Loucy (cell line): Measurements from ENCODE around the gene PRTG.
A peak's percentile ranks its signal among the peaks of the same experiment; 100 is the strongest.

Experiments
- H2AFZ ChIP-seq: fragments of 200-600 bp; sonication (generic); 2 replicates; pipeline ENCODE4 v1.6.0; 2016; ENCODE audit warnings: antibody characterized with exemption, mild to moderate bottlenecking, low read length, moderate library complexity
- H3F3A ChIP-seq: fragments of 200-600 bp; 2 replicates; pipeline ENCODE4 v1.6.0; 2016; ENCODE audit warnings: antibody characterized with exemption, low read depth, mild to moderate bottlenecking
- H3K27me3 ChIP-seq: fragments of 200-600 bp; sonication (generic); 2 replicates; pipeline ENCODE4 v1.6.1; 2014; ENCODE audit warnings: low read length, mild to moderate bottlenecking; ENCODE audit not compliant: insufficient read depth, poor library complexity, severe bottlenecking
- H3K36me3 ChIP-seq: fragments of 200-600 bp; sonication (generic); 2 replicates; pipeline ENCODE4 v1.6.1; 2016; ENCODE audit warnings: low read length; ENCODE audit not compliant: insufficient read depth
- H3K4me1 ChIP-seq: fragments of 200-600 bp; sonication (generic); 2 replicates; pipeline ENCODE4 v1.5.1; 2014; ENCODE audit warnings: low read length, mild to moderate bottlenecking; ENCODE audit not compliant: insufficient read depth, poor library complexity, severe bottlenecking
- H3K4me2 ChIP-seq: fragments of 200-600 bp; sonication (generic); 2 replicates; pipeline ENCODE4 v1.6.0; 2014; ENCODE audit warnings: antibody characterized with exemption, low read length, low read depth, mild to moderate bottlenecking; ENCODE audit not compliant: poor library complexity, severe bottlenecking
- H3K4me3 ChIP-seq: fragments of 200-600 bp; sonication (generic); 2 replicates; pipeline ENCODE4 v1.5.1; 2014; ENCODE audit warnings: low read length, mild to moderate bottlenecking, mixed read lengths; ENCODE audit not compliant: poor library complexity, severe bottlenecking
- H3K79me2 ChIP-seq: fragments of 200-600 bp; sonication (generic); 2 replicates; pipeline ENCODE4 v1.6.1; 2014; ENCODE audit warnings: low read length; ENCODE audit not compliant: insufficient read depth
- H3K9ac ChIP-seq: fragments of 200-600 bp; sonication (generic); 2 replicates; pipeline ENCODE4 v1.6.0; 2014; ENCODE audit warnings: mild to moderate bottlenecking, low read depth, low read length, moderate library complexity; ENCODE audit not compliant: poor library complexity, severe bottlenecking
- H3K9me2 ChIP-seq: fragments of 200-600 bp; sonication (generic); replicated peaks from 2 replicates; pipeline ENCODE4 v1.6.1; 2016; ENCODE audit warnings: low read depth, low read length, mixed read lengths
- H3K9me3 ChIP-seq: fragments of 200-600 bp; sonication (generic); 2 replicates; pipeline ENCODE4 v1.6.1; 2014; ENCODE audit warnings: mild to moderate bottlenecking, antibody characterized with exemption, low read length, low read depth; ENCODE audit not compliant: insufficient read depth
- H4K20me1 ChIP-seq: fragments of 200-600 bp; sonication (generic); 2 replicates; pipeline ENCODE4 v1.6.0; 2014; ENCODE audit warnings: antibody characterized with exemption, low read length, mild to moderate bottlenecking; ENCODE audit not compliant: insufficient read depth, poor library complexity, severe bottlenecking
- CTCF ChIP-seq: fragments of 200-600 bp; sonication (generic); conservative IDR thresholded peaks from 2 replicates; pipeline ENCODE4 v1.5.1; 2014; ENCODE audit warnings: mild to moderate bottlenecking, antibody characterized with exemption, low read length
- EZH2phosphoT487 ChIP-seq: fragments of 200-600 bp; IDR thresholded peaks from 2 replicates; pipeline ENCODE4 v1.6.1; 2018; ENCODE audit warnings: antibody characterized with exemption, mild to moderate bottlenecking, moderate library complexity, borderline replicate concordance

The PRTG gene

GRCh38 chr15:55574096-55574495 lies 168.9 kb downstream of the PRTG start:
- H3K4me3 ChIP-seq: no peak overlapping the region

GRCh38 chr15:55573224-55573623 lies 169.7 kb downstream of the PRTG start:
- Histone ChIP-seq H3K9me2 (no peaks in the 10 kb centered on the region), H2AFZ (no peak overlapping the region), H4K20me1 (no peaks in the 10 kb centered on the region), H3K9me3 (peaks cover 3% of the 10 kb centered on the region; the same call in 1 of the 2 replicates), H3K9ac (no peak overlapping the region), H3K4me1 (no peaks in the 10 kb centered on the region), H3K36me3 (no peaks in the 10 kb centered on the region), H3K79me2 (no peaks in the 10 kb centered on the region), H3F3A (no peaks in the 10 kb centered on the region), H3K4me3 (no peak overlapping the region), H3K4me2 (no peak overlapping the region), H3K27me3 (no peaks in the 10 kb centered on the region)
- TF ChIP-seq CTCF: no peak
- no peak for TF ChIP-seq EZH2phosphoT487

More at GRCh38 chr15:55574096-55574495, 168.9 kb downstream of the PRTG start:
- no peaks in the 10 kb centered on the region for H3F3A ChIP-seq
- H3K36me3 ChIP-seq: no peaks in the 10 kb centered on the region
- no peak overlapping the region for H3K9ac ChIP-seq
- no peaks in the 10 kb centered on the region for H3K27me3 ChIP-seq
- no peaks in the 10 kb centered on the region for H3K79me2 ChIP-seq
- no peaks in the 10 kb centered on the region for H3K9me2 ChIP-seq
- peaks cover 3% of the 10 kb centered on the region; the same call in 1 of the 2 replicates for H3K9me3 ChIP-seq
- H4K20me1 ChIP-seq: no peaks in the 10 kb centered on the region
- no peak for TF ChIP-seq CTCF
- TF ChIP-seq EZH2phosphoT487: no peak
- H2AFZ ChIP-seq: no peak overlapping the region
- H3K4me1 ChIP-seq: no peaks in the 10 kb centered on the region
- no peak overlapping the region for H3K4me2 ChIP-seq

GRCh38 chr15:55564347-55565145 lies 178.4 kb downstream of the PRTG start:
- H3K79me2 ChIP-seq: no peaks in the 10 kb centered on the region
- H3K9me3 ChIP-seq: no peaks in the 10 kb centered on the region; the same call in 1 of the 2 replicates
- no peaks in the 10 kb centered on the region for H3F3A ChIP-seq
- H3K36me3 ChIP-seq: no peaks in the 10 kb centered on the region
- H3K27me3 ChIP-seq: no peaks in the 10 kb centered on the region
- no peak overlapping the region for H3K4me2 ChIP-seq
- H3K4me3 ChIP-seq: no peak overlapping the region
- TF ChIP-seq EZH2phosphoT487 (no peak), CTCF (peak; percentile 44)
- H3K9ac ChIP-seq: no peak overlapping the region
- H3K9me2 ChIP-seq: no peaks in the 10 kb centered on the region
- no peaks in the 10 kb centered on the region for H4K20me1 ChIP-seq
- peaks cover 8% of the 10 kb centered on the region for H3K4me1 ChIP-seq
- no peak overlapping the region for H2AFZ ChIP-seq
